NCI-H146 treated with DMSO at 0.1 percent for 48 hours (cell line): ENCODE data around the gene HAUS1.
A peak's percentile ranks its signal among the peaks of the same experiment; 100 is the strongest.
"Not testable (repeated sequence)": the region's sequence is repeated elsewhere in the genome, so short reads cannot be mapped to it uniquely, and the experiment has no call there.

Experiments used
- DNase-seq: peaks from one replicate; lab custom pipeline; 2025; ENCODE audit not compliant: unreplicated experiment; lab: John Stamatoyannopoulos, UW

The HAUS1 gene

DNA sequence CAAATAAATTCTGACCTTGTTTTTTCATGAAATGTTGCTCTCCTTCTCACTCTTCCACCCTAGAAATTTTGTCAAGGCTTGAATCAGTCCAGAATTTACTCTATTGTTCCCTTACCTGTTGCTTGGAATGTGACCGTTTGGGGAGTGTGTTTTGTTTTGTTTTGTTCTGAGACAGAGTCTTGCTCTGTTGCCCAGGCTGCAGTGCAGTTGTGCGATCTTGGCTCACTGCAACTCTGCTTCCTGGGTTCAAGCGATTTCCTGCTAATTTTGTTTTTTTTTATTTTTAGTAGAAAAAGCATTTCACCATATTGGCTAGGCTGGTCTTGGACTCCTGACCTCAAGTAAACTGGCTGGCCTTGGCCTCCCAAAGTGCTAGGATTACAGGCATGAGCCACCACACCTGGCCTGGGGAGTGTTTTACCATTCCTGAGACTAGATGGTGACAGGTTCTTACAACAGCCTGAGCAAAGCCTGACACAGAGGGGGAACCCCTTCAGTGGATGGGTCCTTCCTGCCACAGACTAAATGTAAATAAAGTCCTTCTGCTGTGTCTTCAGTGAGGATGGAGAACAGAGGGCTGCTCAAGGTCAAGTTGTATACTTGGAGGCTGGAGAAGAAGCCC, 52.0 kb downstream of the HAUS1 start:
- DNase-seq = no peak

DNA sequence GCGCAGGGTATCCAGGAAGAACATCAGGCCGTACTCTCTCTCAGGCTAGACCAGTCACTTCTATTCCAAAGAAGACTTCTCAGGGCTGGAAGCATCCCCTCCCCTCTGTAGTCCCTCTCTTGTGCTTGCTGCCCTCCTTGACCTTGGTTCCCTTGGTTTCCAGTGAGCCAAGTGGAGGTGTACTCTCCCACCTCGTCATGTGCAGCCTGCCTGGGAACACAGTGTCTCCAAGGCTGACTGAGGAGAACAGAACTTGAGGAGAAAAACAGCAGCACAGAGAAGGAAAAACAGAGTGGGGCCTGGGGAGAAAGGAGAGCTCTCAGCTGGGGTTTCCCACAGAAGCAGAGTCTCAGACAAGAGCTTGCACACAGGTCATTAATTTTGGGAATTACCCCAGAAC, 52.7 kb downstream of the HAUS1 start:
- DNase-seq = no peak

DNA sequence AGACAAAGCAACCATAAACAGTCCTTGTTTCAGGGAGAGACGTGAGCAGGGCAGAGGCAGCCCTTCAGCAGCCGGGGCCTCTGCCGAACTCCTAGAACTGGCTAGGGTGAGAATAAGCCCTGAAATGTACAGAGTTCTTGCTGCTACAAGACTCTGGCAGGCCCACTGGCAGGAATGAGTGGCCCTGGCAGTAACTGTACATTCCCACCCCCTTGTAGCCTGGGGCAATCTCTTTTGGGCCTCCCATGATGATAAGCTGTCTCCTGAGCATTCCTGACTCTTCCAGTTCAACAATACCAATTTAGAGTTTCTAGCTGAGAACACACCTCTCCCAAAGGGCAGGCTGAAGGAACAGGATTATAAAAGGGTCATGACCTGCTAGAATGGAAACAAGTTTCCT, 54.3 kb downstream of the HAUS1 start:
- no peak for DNase-seq

DNA sequence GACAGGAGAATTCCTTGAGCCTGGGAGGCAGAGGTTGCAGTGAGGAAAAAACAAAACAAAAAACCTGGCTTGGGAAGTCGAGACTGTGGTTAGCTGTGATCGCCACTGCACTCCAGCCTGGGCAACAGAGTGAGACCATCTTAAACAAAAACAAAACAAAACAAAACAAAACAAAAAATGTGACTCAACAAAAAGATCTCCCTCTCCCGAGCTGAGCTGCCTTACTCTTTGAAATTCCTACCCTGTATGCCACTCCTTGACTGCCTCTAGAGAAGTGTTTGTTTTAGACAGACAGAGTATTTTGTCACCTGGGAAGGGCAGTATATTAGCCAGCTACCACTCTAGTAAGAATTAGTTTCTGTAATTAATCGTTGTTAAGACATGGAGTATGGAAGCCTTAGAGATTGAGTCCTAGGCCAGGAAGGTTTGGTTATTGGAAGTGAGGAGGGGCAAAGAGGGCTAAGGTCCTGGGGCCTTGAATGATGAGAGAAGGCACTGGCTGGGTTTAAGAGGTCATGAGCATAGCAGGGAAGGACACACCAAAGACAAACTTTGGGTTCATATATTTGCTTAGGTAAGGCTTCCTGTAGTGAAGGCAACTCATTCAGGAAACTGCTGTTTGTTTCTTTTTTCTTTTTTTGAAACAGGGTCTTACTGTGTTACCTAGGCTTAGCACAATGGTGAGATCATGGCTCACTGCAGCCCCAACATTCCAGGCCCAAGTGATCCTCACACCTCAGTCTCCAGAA, 56.0 kb downstream of the HAUS1 start:
- no peak for DNase-seq

DNA sequence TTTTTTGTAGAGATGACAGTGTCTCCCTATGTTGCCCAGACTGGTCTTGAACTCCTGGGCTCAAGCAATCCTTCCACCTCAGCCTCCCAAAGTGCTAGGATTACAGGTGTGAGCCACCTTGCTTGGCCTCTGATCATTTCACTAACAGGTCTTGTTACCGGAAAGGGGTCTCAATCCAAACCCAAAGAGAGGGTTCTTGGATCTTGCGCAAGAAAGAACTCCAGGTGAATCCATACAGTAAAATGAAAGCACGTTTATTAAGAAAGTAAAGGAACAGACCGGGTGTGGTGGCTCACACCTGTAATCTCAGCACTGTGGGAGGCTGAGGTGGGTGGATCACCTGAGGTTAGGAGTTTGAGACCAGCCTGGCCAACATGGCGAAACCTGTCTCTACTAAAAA, 56.7 kb downstream of the HAUS1 start:
- not testable (repeated sequence) for DNase-seq

DNA sequence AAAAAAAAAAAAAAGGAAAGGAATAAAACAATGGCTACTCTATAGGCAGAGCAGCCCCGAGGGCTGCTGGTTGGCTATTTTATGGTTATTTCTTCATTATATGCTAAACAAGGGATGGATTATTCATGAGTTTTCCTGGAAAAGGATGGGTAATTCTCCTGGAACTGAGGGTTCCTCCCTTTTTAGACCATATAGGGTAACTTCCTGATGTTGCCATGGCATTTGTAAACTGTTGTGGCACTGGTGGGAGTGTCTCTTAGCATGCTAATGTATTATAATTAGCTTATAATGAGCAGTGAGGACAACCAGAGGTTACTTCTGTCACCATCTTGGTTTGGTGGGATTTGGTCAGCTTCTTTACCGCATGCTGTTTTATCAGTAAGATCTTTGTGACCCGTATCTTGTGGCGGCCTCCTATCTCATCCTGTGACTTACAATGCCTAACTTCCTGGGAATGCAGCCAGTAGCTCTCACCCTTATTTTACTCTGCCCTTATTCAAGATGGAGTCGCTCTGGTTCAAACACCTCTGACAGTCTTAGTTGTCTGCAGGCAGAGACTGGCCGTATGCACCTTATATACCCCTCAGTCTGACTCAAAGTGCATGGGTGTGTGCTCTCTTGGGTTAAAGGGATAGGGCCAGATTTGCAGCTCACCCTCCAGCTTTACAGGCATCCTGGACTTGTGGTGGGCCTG, 57.7 kb downstream of the HAUS1 start:
- no peak for DNase-seq

DNA sequence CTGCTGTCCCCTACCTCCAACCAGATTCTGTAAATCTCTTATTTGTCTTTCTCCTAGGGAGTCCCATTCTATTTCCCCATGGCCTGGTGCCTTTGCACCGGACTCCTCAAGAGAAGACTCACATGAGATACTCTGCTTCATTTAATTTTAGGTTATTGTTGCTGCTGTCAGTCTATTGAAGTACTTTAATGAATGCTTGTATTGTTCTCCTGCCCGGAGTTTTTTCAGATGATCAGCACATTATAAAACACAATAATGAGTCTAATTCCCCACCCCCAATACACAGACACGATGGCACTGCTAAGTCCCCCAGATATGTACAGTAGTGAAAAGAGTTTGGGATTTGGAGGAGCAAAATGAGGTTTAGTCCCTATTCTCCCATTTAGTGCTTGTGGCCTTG, 58.9 kb downstream of the HAUS1 start:
- no peak for DNase-seq

DNA sequence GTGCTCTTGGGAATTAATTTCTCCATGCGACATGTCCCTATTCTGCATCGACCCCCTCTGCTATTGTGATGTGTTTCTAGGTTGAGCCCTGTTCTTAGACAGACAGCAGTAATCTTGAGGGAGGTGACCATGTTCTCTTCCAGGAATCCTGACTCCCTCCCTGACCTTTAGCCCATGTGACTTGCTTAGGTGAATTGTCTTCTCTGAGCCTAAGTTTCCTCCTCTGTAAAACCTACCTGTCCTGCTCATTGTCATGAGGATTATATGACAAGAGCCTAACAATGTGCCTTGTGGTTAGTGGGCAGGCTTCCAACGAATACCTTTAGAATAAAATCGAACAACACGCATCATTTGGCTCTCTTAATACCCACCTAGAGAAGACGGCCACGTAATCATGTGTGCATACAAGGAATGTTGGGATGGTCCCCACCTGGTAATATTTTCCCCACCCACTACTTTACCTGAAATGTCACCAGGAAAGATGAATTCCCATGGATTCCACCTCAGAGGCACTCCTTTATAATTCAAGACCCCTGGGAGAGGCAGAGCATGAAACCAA, 59.8 kb downstream of the HAUS1 start:
- DNase-seq = no peak

DNA sequence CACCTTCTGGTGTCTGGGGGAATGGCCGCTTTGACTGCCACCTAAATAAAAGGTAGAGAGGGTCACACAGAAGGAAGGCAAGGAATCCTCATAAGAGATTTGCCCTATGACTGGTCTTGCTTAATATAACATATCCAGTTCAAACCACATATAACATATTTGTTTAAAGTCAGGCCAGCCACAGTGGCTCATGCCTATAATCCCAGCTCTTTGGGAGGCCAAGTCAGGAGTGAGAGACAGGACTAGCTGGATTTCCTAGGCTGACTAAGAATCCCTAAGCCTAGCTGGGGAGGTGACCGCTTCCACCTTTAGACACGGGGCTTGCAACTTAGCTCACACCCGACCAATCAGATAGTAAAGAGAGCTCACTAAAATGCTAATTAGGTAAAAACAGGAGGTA, 60.3 kb downstream of the HAUS1 start:
- not testable (repeated sequence) for DNase-seq

DNA sequence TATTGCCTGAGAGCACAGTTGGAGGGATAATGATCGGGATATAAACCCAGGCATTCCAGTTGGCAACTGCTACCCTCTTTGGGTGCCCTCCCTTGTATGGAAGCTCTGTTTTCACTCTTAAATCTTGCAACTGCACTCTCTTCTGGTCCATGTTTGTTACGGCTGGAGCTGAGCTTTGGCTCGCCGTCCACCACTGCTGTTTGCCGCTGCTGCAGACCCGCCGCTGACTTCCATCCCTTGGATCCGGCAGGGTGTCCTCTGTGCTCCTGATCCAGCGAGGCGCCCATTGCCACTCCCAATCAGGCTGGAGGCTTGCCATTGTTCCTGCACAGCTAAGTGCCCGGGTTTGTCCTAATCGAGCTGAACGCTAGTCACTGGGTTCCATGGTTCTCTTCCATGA, 60.7 kb downstream of the HAUS1 start:
- no peak for DNase-seq

DNA sequence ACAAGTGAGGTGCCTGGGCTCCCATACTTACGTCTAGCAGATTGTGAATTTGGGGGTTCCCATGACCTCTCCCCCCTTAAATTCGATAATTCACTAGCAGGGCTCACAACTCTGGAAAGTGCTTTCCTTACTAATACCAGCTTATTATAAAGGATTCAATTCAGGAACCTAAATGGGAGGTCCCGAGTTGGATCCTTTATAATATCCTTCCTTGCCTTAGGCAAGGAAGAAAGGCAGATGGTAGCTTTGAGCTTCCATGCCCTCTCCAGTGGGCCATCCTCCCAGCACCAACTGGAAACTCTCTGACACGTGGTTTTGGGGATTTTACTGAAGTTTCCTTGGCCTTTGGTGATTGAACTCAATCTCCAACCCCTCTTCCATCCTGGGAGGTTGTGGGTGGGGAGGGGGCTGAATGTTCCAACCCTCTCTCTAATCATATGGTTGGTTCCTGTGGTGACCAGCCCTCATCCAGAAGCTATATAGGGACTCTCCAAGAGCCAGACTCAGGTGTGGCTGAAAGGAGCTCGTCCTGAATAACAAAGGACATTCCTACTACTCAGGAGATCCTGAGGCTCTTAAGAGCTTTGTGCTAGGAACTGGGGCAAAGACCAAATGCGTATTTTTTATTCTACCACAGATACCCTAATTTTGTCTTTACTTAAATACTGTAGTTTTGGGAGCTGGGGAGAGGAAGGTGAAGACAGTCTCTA, 62.2 kb downstream of the HAUS1 start:
- no peak for DNase-seq

DNA sequence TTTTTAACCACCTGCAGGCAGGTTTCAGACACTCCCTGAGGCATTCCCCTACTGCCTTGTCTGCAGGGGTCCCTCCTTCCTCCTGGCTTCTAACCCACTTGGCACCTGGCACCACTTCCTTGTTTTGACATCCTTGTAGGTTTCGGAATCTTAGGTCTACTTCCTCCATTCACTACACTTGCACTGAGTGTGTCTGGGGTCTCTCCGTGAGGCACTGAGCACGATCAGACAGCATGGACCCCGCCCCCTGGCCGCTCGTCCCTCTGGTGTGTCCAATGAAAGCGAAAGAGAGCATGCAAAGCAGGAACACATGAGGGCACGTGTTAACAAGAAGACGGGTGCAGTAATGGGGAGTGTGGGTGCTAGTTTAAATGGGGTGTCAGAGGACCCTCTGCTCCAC, 63.8 kb downstream of the HAUS1 start:
- DNase-seq = no peak

DNA sequence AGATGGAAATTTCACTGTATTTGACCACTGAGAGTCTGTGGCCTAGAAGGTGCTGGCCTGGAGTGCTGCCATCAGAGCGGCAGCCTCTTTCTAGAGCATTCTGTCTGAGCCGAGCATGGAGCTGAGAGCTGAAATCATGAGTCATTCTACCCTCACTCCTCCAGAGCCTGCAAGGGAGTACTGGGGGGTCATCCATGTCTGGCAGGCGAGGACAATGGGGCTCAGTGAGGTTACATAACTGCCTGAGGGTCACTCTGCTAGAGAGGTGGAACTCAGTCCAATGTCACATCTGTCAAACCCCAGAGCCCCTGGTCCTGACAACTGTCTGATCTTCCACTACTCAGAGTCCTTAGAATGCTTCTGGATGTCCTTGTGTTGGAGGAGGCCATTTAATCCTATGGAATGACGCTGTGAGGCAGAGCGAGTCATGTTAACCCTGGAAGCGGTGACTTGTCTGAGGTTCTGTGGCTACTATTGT, 65.3 kb downstream of the HAUS1 start:
- DNase-seq = no peak

DNA sequence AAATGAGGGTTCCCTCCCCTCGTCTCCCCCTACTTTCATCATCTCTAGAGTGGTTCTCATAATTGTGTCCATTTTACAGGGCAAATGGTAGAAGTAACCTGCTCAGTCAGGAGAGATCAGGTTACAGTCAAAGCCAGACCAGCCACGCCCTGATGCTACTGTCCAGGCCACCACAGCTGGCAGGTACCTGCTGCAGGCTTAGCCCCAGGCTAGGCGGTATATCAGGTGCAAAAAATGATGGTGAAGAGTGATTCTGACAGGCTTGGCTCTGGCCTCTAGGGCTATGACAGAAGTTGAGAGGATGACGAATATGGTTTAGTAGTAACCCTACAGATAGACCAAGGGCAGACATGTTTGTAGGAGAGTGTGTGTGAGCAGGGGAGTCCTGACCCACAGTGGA, 67.1 kb downstream of the HAUS1 start:
- peak; percentile 26 for DNase-seq

DNA sequence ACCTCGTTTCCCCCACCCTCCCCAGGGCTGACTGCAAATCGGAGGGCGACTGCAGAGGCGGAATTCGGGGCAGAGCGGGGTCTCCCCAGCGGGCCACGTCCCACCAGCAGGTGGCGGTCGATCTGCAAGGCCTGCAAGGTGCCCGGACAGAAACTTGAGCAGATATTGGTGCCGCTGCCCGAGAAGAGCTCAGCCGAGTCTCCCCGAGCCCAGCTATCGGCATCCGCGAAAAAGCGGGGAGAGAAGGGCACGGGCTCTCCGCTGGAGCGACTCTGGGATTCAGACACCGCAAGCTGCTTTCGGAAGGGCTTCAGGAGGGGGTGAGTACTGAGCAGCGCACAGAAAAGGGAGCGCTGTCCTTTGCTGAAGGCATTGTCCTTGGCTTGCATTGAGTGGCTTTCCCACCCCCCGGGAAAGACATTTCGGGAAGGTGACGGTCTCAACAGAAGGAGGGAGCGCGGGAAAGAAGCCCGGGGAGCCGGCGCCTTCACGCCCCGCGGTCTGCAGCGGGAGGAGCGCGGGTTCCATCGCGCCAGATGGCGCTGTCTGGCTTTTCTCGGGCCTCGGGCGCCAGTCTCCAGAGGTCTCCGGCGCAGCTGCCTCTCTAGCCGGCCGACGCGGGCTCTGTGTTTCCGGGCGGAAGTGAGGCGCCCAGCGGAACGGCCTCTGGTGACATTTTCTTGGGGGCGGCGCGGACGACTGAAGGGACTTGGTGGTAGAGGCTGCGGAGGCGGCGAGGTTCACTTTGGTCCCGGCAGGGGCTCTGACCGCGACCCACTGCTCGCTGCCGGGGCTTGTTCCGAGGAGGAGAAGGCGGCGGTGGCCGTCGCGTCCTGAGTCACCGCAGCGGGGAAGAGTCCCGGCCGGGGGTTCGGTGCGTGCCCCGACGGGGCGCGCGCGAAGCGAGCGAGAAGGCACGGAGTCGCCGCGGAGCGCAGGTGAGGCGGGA, 69.5 kb downstream of the HAUS1 start:
- DNase-seq = peak; percentile 96

DNA sequence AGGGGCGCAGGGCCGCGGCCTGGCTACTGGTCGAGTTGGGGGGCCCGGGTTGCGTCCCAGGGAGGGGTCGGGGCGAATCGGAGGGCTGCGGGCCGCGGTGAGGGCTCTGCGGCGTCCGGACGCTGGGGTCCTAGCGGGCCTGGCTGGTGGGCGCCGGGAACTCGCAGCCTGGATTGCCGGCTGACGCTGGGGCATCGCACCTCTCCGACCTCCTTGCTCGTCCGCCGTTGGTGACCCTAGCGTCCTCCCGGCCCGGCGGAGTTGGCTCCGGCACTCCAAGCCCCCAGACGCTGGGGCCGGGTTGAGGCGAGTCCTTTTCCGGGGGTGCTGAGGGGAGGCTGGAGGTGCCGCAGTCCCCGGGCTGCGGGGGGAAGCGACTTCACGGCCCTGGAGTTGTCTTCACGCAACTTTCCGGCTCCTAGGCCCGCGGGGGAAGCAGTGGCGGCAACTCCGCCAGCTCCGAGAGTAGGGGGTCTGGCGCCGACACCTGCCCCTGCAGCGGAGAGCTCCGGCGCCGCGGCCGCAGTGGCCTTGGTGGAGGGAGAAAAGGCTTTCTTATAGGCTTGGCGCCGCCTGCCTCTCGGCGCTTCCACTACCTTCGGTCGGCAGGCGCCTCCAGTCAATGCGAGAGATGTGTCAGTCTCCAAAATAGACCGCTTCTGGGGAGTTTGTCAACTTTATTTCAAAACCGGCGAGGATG, 70.3 kb downstream of the HAUS1 start:
- DNase-seq = peak; percentile 34

DNA sequence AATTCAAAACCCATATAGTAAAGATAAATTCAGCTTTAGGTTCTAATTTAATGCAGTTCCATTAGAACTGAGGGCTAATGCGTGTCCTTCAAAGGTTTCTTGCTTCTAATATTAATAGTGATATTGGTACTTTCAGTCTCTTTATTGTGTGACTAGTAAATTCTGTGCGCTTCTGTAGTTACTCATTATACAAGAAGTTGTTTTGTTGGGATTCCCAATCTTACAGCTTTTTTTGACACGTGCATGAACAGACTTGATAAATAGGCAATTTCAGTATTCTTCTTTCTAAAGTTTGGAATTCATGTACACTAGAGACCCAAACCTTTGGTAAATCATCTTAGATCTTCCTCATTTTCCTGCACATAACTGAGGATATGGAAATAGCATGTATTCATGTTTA, 71.8 kb downstream of the HAUS1 start:
- no peak for DNase-seq
